NT2/D1 (cell line): ENCODE results near the gene KAZN.

Experiments used
- DNase-seq: peaks from one replicate; pipeline ENCODE4 v3.0.0-alpha.2; 2011; ENCODE audit warnings: low read depth, low spot score
- H3K27me3 ChIP-seq: 2 replicates; pipeline ENCODE4 v1.6.0; 2011; ENCODE audit warnings: mild to moderate bottlenecking; ENCODE audit not compliant: insufficient read length, insufficient read depth
- H3K36me3 ChIP-seq: 2 replicates; pipeline ENCODE4 v1.6.1; 2011; ENCODE audit warnings: mild to moderate bottlenecking, low read length, mixed read lengths; ENCODE audit not compliant: insufficient read depth, insufficient read length
- H3K4me1 ChIP-seq: 2 replicates; pipeline ENCODE4 v1.5.1; 2011; ENCODE audit not compliant: insufficient read depth, insufficient read length
- H3K4me3 ChIP-seq: 2 replicates; pipeline ENCODE4 v1.5.1; 2011; ENCODE audit warnings: low read depth; ENCODE audit not compliant: insufficient read length
- H3K9ac ChIP-seq: 2 replicates; pipeline ENCODE4 v1.6.0; 2011; ENCODE audit warnings: low read depth; ENCODE audit not compliant: insufficient read length
- H3K9me3 ChIP-seq: 2 replicates; pipeline ENCODE4 v1.5.1; 2011; ENCODE audit warnings: mild to moderate bottlenecking, low read length; ENCODE audit not compliant: insufficient read depth
- SUZ12 ChIP-seq: IDR thresholded peaks from 2 replicates; pipeline ENCODE4 v1.6.1; 2011; ENCODE audit not compliant: insufficient read length, insufficient read depth; ENCODE audit errors: extremely low read depth
- YY1 ChIP-seq: IDR thresholded peaks from 2 replicates; pipeline ENCODE4 v1.6.1; 2011; ENCODE audit not compliant: insufficient read length, insufficient read depth
- ZNF274 ChIP-seq: IDR thresholded peaks from 2 replicates; pipeline ENCODE4 v1.6.1; 2011; ENCODE audit warnings: mild to moderate bottlenecking, low read depth, low read length

The KAZN gene

GRCh38 chr1:15158506-15159165 lies 560.2 kb downstream of the KAZN start:
- no peak for DNase-seq
- H3K9me3 ChIP-seq = no peaks in the 10 kb centered on the region
- no peak for TF ChIP-seq SUZ12
- no peak for TF ChIP-seq ZNF274
- no peak for TF ChIP-seq YY1
- no peak overlapping the region for H3K9ac ChIP-seq
- peaks cover 2% of the 10 kb centered on the region for H3K4me1 ChIP-seq
- no peak overlapping the region for H3K4me3 ChIP-seq
- no peaks in the 10 kb centered on the region for H3K27me3 ChIP-seq
- H3K36me3 ChIP-seq = no peaks in the 10 kb centered on the region

- no peaks in the 10 kb centered on the region for H3K27me3 ChIP-seq
- no peak overlapping the region for H3K9ac ChIP-seq
- H3K36me3 ChIP-seq = no peaks in the 10 kb centered on the region
- TF ChIP-seq ZNF274 (no peak), YY1 (no peak), SUZ12 (no peak)
- H3K4me1 ChIP-seq = peaks cover 2% of the 10 kb centered on the region
- no peaks in the 10 kb centered on the region for H3K9me3 ChIP-seq
- H3K4me3 ChIP-seq = no peak overlapping the region
- DNase-seq = no peak
Observed at GRCh38 chr1:15159166-15159555, 560.7 kb downstream of the KAZN start.

DNA sequence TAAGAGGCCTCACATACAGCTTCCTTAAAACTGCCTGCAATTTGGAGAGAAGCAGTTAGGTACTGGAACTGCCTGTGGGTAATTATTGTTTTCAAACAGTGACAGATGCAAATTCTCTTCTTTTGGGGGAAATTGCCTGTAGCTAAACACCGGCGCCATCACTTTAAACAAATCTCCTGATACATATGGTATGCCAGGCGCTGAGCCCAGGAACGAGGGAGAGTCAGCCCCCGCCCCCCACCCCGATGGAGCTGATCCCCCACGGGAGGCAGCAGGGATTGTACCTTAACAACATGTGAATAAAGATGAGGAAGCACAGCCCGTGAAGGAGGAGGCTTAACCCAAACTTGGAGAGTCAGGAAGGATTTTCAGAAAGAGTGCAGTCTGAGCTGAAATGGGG lies 562.1 kb downstream of the KAZN start:
- Histone ChIP-seq H3K4me1 (peaks cover 2% of the 10 kb centered on the region), H3K9ac (no peak overlapping the region), H3K9me3 (no peaks in the 10 kb centered on the region), H3K4me3 (no peak overlapping the region), H3K27me3 (no peaks in the 10 kb centered on the region), H3K36me3 (no peaks in the 10 kb centered on the region)
- no peak for TF ChIP-seq ZNF274
- no peak for TF ChIP-seq YY1
- TF ChIP-seq SUZ12 = no peak
- no peak for DNase-seq

DNA sequence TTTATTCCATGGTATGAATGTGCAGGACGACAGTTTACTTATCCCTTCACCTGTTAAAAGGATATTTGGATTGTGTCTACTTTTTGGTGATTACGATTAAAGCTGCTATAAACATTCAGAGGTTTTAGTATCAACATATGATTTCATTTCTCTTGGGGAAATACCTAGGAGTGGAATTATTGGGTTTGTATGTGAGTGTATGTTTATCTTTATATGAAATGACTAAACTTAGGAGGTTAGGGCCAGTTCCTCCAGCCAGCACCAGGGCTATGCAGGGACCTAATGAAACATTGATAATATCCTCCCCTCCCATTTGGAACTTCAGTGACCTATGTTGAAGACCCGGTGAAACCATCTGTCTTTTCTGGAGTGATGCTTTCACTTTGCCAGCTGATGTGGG lies 568.9 kb downstream of the KAZN start:
- DNase-seq = no peak
- Histone ChIP-seq H3K9ac (no peak overlapping the region), H3K4me3 (no peak overlapping the region), H3K9me3 (no peaks in the 10 kb centered on the region), H3K4me1 (no peaks in the 10 kb centered on the region), H3K36me3 (no peaks in the 10 kb centered on the region), H3K27me3 (no peaks in the 10 kb centered on the region)
- TF ChIP-seq SUZ12 (no peak), YY1 (no peak), ZNF274 (no peak)
